Stomach (tissue), 4 donors: ENCODE data around the gene KCNH8.

Source experiments
- POLR2A ChIP-seq, 4 donors: fragments of 450-650 bp; IDR thresholded peaks; one replicate each; pipeline ENCODE4 v1.6.1; 2016; ENCODE audit warnings: antibody characterized with exemption in 4 of 4, control low read depth in 2 of 4, mild to moderate bottlenecking in 1 of 4, moderate library complexity in 1 of 4
- TF ChIP-seq, protein P1 (sequence below), 7 experiments: fragments of 450-650 bp in 4 of 7; fragments of 200-600 bp in 3 of 7; sonication (generic) in 3 of 7; IDR thresholded peaks; one replicate each; pipeline ENCODE4 v1.5.1; 2016 to 2019; ENCODE audit warnings: antibody characterized with exemption in 7 of 7, control low read depth in 2 of 7, mild to moderate bottlenecking in 1 of 7

DNA sequence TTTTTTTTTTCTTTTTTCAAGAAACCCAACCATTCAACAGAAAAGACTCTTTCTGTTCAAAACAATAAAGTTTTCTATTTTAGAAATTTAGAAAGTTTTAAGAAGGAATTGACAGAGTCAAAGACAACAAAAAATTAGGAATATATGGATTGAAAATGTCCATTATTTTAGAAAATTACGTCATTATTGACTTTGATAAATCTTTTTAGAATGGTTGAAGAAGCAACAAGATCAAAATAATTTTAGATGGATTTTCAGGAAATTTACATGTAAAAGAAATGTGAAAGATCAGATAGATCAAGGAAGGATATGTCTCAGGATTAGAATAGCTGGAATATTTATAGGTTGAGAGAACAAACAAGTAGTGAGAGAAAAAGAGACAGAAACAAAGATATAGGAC lies 8.4 kb upstream of the KCNH8 start:
- no peak for TF ChIP-seq POLR2A (IDR thresholded peaks at IDR 0.05)
- TF ChIP-seq, protein P1, sequence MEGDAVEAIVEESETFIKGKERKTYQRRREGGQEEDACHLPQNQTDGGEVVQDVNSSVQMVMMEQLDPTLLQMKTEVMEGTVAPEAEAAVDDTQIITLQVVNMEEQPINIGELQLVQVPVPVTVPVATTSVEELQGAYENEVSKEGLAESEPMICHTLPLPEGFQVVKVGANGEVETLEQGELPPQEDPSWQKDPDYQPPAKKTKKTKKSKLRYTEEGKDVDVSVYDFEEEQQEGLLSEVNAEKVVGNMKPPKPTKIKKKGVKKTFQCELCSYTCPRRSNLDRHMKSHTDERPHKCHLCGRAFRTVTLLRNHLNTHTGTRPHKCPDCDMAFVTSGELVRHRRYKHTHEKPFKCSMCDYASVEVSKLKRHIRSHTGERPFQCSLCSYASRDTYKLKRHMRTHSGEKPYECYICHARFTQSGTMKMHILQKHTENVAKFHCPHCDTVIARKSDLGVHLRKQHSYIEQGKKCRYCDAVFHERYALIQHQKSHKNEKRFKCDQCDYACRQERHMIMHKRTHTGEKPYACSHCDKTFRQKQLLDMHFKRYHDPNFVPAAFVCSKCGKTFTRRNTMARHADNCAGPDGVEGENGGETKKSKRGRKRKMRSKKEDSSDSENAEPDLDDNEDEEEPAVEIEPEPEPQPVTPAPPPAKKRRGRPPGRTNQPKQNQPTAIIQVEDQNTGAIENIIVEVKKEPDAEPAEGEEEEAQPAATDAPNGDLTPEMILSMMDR (IDR thresholded peaks at IDR 0.05), result no peak
